SK-N-SH (cell line): Measurements from ENCODE around the gene SETBP1. TPM values are rescaled to one million over a fixed set of nuclear protein-coding genes. Genes with fewer than 3 reads are reported as not detected.

Experiments
- CTCF ChIA-PET: fragments of 300-600, 350-600 bp; formaldehyde crosslinking; extraction: SDS; loops from one replicate; lab custom pipeline; 2021; lab: Yijun Ruan, JAX
- POLR2A ChIA-PET: fragments of 350-600 bp; sonication (Branson Sonifier 250); formaldehyde crosslinking; extraction: SDS; loops from one replicate; lab custom pipeline; 2020; ENCODE audit warnings: antibody characterized with exemption, inconsistent platforms; lab: Yijun Ruan, JAX
- DNase-seq: peaks from one replicate; pipeline ENCODE4 v3.0.0; 2012
- H2AFZ ChIP-seq: fragments of 200-600 bp; sonication (generic); 2 replicates; pipeline ENCODE4 v1.8.1; 2016; ENCODE audit warnings: antibody characterized with exemption, mild to moderate bottlenecking, low read depth
- H3F3A ChIP-seq: fragments of 200-600 bp; sonication (generic); replicated peaks from 2 replicates; pipeline ENCODE3; 2016; ENCODE audit warnings: antibody characterized with exemption, mild to moderate bottlenecking; ENCODE audit not compliant: insufficient read depth
- H3K27ac ChIP-seq, 2 experiments: fragments of 200-500 bp in 1 of 2; fragments of 200-600 bp in 1 of 2; sonication (Bioruptor generic) in 1 of 2; sonication (generic), shearing (Covaris generic) in 1 of 2; 2 replicates each; pipeline versions ENCODE4 v1.5.1 to v1.6.1; 2014 to 2016; ENCODE audit warnings: low read depth in 2 of 2, inconsistent platforms in 1 of 2, low read length in 1 of 2, mild to moderate bottlenecking in 1 of 2, mixed read lengths in 1 of 2
- H3K27me3 ChIP-seq: fragments of 200-600 bp; sonication (generic), shearing (Covaris generic); 2 replicates; pipeline ENCODE4 v1.6.1; 2016; ENCODE audit warnings: mixed run types; ENCODE audit not compliant: insufficient read depth
- H3K36me3 ChIP-seq, 2 experiments: fragments of 200-500 bp in 1 of 2; fragments of 200-600 bp in 1 of 2; sonication (Bioruptor generic) in 1 of 2; sonication (generic) in 1 of 2; replicated peaks in 1 of 2; 2 replicates each; pipeline versions ENCODE3 to v1.5.1; 2014 to 2016; ENCODE audit warnings: low read length in 1 of 2, mild to moderate bottlenecking in 1 of 2; ENCODE audit not compliant: insufficient read depth in 2 of 2, control insufficient read depth in 1 of 2
- H3K4me1 ChIP-seq, 2 experiments: fragments of 200-500 bp in 1 of 2; fragments of 200-600 bp in 1 of 2; sonication (Bioruptor generic) in 1 of 2; sonication (generic), shearing (Covaris generic) in 1 of 2; 2 replicates each; pipeline versions ENCODE4 v1.5.1 to v1.6.1; 2014 to 2016; ENCODE audit warnings: low read depth in 1 of 2, low read length in 1 of 2, mixed run types in 1 of 2; ENCODE audit not compliant: insufficient read depth in 2 of 2, control insufficient read depth in 1 of 2
- H3K4me2 ChIP-seq: fragments of 200-600 bp; sonication (generic), shearing (Covaris generic); 2 replicates; pipeline ENCODE4 v1.6.1; 2017; ENCODE audit warnings: mixed run types
- H3K4me3 ChIP-seq, 2 experiments: fragments of 200-500 bp in 1 of 2; fragments of 200-600 bp in 1 of 2; sonication (Bioruptor generic) in 1 of 2; sonication (generic), shearing (Covaris generic) in 1 of 2; 2 replicates each; pipeline versions ENCODE4 v1.5.1 to v1.8.1; 2014 to 2016; ENCODE audit warnings: low read depth in 2 of 2, inconsistent platforms in 1 of 2, low read length in 1 of 2, mild to moderate bottlenecking in 1 of 2, mixed read lengths in 1 of 2, moderate library complexity in 1 of 2
- H3K79me2 ChIP-seq: fragments of 200-600 bp; sonication (generic); 2 replicates; pipeline ENCODE4 v1.8.1; 2017; ENCODE audit warnings: mild to moderate bottlenecking; ENCODE audit not compliant: insufficient read depth
- H3K9ac ChIP-seq: fragments of 200-600 bp; sonication (generic); 2 replicates; pipeline ENCODE4 v1.6.1; 2017; ENCODE audit warnings: mixed run types
- H3K9me2 ChIP-seq: fragments of 200-600 bp; sonication (generic); 2 replicates; pipeline ENCODE4 v1.6.1; 2017; ENCODE audit warnings: mixed run types
- H3K9me3 ChIP-seq: fragments of 200-600 bp; sonication (generic); 2 replicates; pipeline ENCODE4 v1.6.1; 2017; ENCODE audit warnings: mixed run types, mild to moderate bottlenecking, moderate library complexity
- H4K20me1 ChIP-seq: fragments of 200-600 bp; sonication (generic); 2 replicates; pipeline ENCODE4 v1.6.1; 2017; ENCODE audit warnings: mild to moderate bottlenecking, mixed run types; ENCODE audit not compliant: insufficient read depth
- CHD2 ChIP-seq: fragments of 150-350 bp; IDR thresholded peaks from 2 replicates; pipeline ENCODE4 v1.6.1; 2018; ENCODE audit warnings: low read length; ENCODE audit not compliant: partially characterized antibody
- EZH2phosphoT487 ChIP-seq: fragments of 200-600 bp; sonication (generic); IDR thresholded peaks from 2 replicates; pipeline ENCODE4 v1.6.1; 2017; ENCODE audit warnings: low read depth, mixed run types, mild to moderate bottlenecking, antibody characterized with exemption, moderate library complexity, borderline replicate concordance
- FOXM1 ChIP-seq: IDR thresholded peaks from 2 replicates; pipeline ENCODE4 v1.4.0; 2012; ENCODE audit warnings: low read depth, mild to moderate bottlenecking
- GABPA ChIP-seq: IDR thresholded peaks from 2 replicates; pipeline ENCODE4 v1.4.0; 2012; ENCODE audit warnings: low read depth, mild to moderate bottlenecking
- GATA2 ChIP-seq: sonication (generic); formaldehyde crosslinking; IDR thresholded peaks from 2 replicates; pipeline ENCODE4 v1.5.0; 2020; ENCODE audit warnings: mild to moderate bottlenecking, missing genetic modification reagents
- JUND ChIP-seq: IDR thresholded peaks from 2 replicates; pipeline ENCODE4 v1.4.0; 2012
- NRF1 ChIP-seq: IDR thresholded peaks from 2 replicates; pipeline ENCODE4 v1.6.1; 2012; ENCODE audit warnings: low read depth, mild to moderate bottlenecking, low read length
- RAD21 ChIP-seq: IDR thresholded peaks from 2 replicates; pipeline ENCODE4 v1.6.1; 2012; ENCODE audit warnings: mild to moderate bottlenecking, low read length
- RXRA ChIP-seq: IDR thresholded peaks from 2 replicates; pipeline ENCODE4 v1.4.0; 2012; ENCODE audit warnings: low read depth, mild to moderate bottlenecking, borderline replicate concordance
- SIN3A ChIP-seq: IDR thresholded peaks from 2 replicates; pipeline ENCODE4 v1.6.1; 2012; ENCODE audit warnings: low read depth, mild to moderate bottlenecking, low read length, moderate library complexity, borderline replicate concordance
- SMC3 ChIP-seq: IDR thresholded peaks from 2 replicates; pipeline ENCODE4 v1.6.1; 2012; ENCODE audit warnings: low read depth, low read length, improper control_type of control experiment
- TCF12 ChIP-seq: IDR thresholded peaks from 2 replicates; pipeline ENCODE4 v1.4.0; 2012
- TEAD4 ChIP-seq: IDR thresholded peaks from 2 replicates; pipeline ENCODE4 v1.4.0; 2012; ENCODE audit warnings: mild to moderate bottlenecking, borderline replicate concordance; ENCODE audit not compliant: insufficient read depth
- WGBS: methylation state at CpG from one replicate; pipeline ENCODE4 v1.1.6; 2017; ENCODE audit warnings: low lambda C conversion rate; 5-methylcytosine and 5-hydroxymethylcytosine counted together
- polyA plus RNA-seq, 3 experiments: library from polyadenylated mRNA; depleted of rRNA; stranded (reverse); fragments of >200 nt; gene quantifications; 2 replicates each; pipeline ENCODE4 v1.2.3, GENCODE V29; 2012
- TF ChIP-seq, protein P1 (sequence below): IDR thresholded peaks from 2 replicates; pipeline ENCODE4 v1.4.0; 2012; ENCODE audit warnings: low read depth, borderline replicate concordance
- TF ChIP-seq, protein P2 (sequence below): fragments of 150-350 bp; IDR thresholded peaks from 2 replicates; pipeline ENCODE4 v1.6.1; 2017; ENCODE audit warnings: antibody characterized with exemption, low read length, low read depth, borderline replicate concordance
- TF ChIP-seq, protein P3 (sequence below): IDR thresholded peaks from 2 replicates; pipeline ENCODE4 v1.4.0; 2012; ENCODE audit warnings: low read depth

Gene SETBP1
- polyA plus RNA-seq, 1 of the 3 experiments (the other 2 are of a cell fraction): 3.0 TPM

DNA sequence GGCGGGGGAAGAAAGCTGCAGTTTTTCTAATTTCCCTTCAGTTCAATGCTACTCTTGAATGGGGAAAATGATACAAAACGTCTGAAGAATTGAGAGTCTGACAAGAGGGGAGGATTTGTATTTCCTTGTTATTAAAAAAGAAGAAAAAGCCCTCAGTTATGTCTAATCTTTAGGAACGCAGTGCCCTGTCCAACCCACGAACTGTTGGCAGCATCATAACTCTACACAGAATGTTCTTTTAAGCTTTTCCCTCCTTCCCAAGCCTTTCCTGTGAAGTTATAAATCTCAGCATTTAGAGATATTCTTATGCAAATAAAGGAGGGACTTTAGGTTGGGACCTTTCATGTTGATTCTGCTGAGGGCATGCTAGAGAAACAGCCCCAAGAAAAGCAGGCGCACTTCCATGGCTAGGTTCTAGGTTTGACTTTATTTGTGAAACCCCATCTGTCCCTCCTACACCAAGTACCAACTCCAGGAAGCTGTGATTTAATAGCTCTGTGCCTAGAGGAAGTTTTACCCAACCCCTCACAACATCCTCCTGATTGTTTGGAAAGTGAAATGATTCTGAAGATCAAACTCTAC lies 288.6 kb downstream of the SETBP1 start:
- no peak for TF ChIP-seq SIN3A
- no peak for TF ChIP-seq TCF12
- TF ChIP-seq JUND: no peak
- no peak for TF ChIP-seq NRF1
- TF ChIP-seq RAD21: no peak
- TF ChIP-seq RXRA: no peak
- TF ChIP-seq EZH2phosphoT487: no peak
- TF ChIP-seq, protein P1, sequence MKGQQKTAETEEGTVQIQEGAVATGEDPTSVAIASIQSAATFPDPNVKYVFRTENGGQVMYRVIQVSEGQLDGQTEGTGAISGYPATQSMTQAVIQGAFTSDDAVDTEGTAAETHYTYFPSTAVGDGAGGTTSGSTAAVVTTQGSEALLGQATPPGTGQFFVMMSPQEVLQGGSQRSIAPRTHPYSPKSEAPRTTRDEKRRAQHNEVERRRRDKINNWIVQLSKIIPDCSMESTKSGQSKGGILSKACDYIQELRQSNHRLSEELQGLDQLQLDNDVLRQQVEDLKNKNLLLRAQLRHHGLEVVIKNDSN: no peak
- TF ChIP-seq, protein P2, sequence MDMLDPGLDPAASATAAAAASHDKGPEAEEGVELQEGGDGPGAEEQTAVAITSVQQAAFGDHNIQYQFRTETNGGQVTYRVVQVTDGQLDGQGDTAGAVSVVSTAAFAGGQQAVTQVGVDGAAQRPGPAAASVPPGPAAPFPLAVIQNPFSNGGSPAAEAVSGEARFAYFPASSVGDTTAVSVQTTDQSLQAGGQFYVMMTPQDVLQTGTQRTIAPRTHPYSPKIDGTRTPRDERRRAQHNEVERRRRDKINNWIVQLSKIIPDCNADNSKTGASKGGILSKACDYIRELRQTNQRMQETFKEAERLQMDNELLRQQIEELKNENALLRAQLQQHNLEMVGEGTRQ: no peak
- H3K9me3 ChIP-seq: no peaks in the 10 kb centered on the region
- POLR2A ChIA-PET: no interaction called here
- DNase-seq: no peak
- H3K27me3 ChIP-seq: no peaks in the 10 kb centered on the region
- no peaks in the 10 kb centered on the region for H3K36me3 ChIP-seq
- no peak overlapping the region for H3K4me2 ChIP-seq
- 69% methylated on average over 5 of the region's 5 CpGs for WGBS
- H3K4me1 ChIP-seq: no peaks in the 10 kb centered on the region; a peak in 1 of 4 replicates
- no peak overlapping the region; a peak in 1 of 4 replicates for H3K27ac ChIP-seq
- H2AFZ ChIP-seq: no peak overlapping the region
- no peaks in the 10 kb centered on the region for H4K20me1 ChIP-seq
- H3K79me2 ChIP-seq: no peaks in the 10 kb centered on the region
- no peaks in the 10 kb centered on the region for H3K9me2 ChIP-seq
- H3K4me3 ChIP-seq: no peak overlapping the region
- H3F3A ChIP-seq: no peaks in the 10 kb centered on the region
- H3K9ac ChIP-seq: no peak overlapping the region
- CTCF ChIA-PET: interaction anchor here (0.5 kb wide), 1 partner anchor 307 kb away, joined by 3 read pairs; no protein-coding TSS in a partner anchor

DNA sequence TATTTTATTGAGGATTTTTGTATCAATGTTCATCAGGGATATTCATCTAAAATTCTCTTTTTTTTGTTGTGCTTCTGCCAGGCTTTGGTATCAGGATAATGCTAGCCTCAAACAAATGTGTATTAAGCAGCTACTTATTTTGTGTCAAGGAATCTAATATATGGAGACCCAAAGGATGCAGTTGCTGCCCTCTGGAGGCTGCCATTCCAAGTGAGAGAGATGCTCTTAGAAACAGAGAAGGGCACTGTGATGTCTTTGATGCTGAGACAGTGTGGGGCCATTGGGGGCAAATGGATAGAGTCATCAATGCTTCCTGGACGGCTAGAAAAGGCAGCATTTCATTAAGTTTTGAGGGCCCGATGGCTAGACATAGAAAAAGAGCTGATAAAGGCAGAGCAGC lies 292.6 kb downstream of the SETBP1 start:
- DNase-seq: no peak
- H3K27ac ChIP-seq: no peak overlapping the region
- TF ChIP-seq TCF12 (no peak), RAD21 (peak; percentile 21)
- H3K27me3 ChIP-seq: no peaks in the 10 kb centered on the region
- H3K4me1 ChIP-seq: no peaks in the 10 kb centered on the region; a peak in 1 of 4 replicates
- no peaks in the 10 kb centered on the region for H3K9me3 ChIP-seq
- H3K9ac ChIP-seq: no peak overlapping the region
- H2AFZ ChIP-seq: no peak overlapping the region
- no peaks in the 10 kb centered on the region for H3K9me2 ChIP-seq
- no peaks in the 10 kb centered on the region for H3K36me3 ChIP-seq
- 78% methylated on average over 2 of the region's 2 CpGs for WGBS
- no peaks in the 10 kb centered on the region for H3F3A ChIP-seq
- ChIA-PET CTCF (interaction anchor here (0.8 to 1.0 kb wide), 2 partner anchors 9 to 297 kb away, joined by 3 read pairs; no protein-coding TSS in a partner anchor), POLR2A (no interaction called here)
- no peak overlapping the region for H3K4me3 ChIP-seq
- no peak overlapping the region for H3K4me2 ChIP-seq
- no peaks in the 10 kb centered on the region for H4K20me1 ChIP-seq
- no peaks in the 10 kb centered on the region for H3K79me2 ChIP-seq

DNA sequence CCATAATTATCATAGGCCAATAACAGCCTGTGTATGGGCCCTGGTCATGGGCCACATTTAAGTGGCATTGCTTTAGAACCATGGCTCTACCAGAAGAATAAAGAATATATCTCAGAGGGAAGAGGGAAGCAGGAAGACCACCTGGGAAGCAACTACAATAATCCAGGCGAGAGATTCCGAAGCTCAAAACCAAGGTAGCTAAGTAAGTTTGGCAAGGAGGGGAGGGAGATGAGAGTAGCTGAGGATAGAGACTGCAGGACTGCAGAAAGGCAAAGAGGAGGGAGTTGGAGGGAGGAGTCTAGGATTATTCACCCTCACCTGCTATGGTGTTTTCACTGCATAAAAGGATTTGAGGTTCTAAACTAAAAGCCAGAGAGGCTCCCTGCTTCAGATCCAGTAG lies 293.5 kb downstream of the SETBP1 start:
- H3K79me2 ChIP-seq: no peaks in the 10 kb centered on the region; the same call in 1 of the 2 replicates
- no peaks in the 10 kb centered on the region for H3K27me3 ChIP-seq
- WGBS: 98% methylated on average over 2 of the region's 2 CpGs

More for the DNA sequence above, 293.5 kb downstream of the SETBP1 start:
- Histone ChIP-seq H3F3A (no peaks in the 10 kb centered on the region), H4K20me1 (no peaks in the 10 kb centered on the region), H3K36me3 (no peaks in the 10 kb centered on the region), H3K9ac (no peak overlapping the region), H3K9me3 (no peaks in the 10 kb centered on the region), H3K9me2 (no peaks in the 10 kb centered on the region), H3K4me1 (no peaks in the 10 kb centered on the region), H3K27ac (no peak overlapping the region), H3K4me3 (no peak overlapping the region), H2AFZ (no peak overlapping the region)
- ChIA-PET CTCF (interaction anchor here (1.0 kb wide), 1 partner anchor 8 kb away, joined by 3 read pairs; no protein-coding TSS in a partner anchor), POLR2A (interaction anchor here (0.5 kb wide), 1 partner anchor 1256 kb away, joined by 5 read pairs; no protein-coding TSS in a partner anchor)
- no peak for DNase-seq
- TF ChIP-seq TCF12 (no peak), TEAD4 (no peak), GATA2 (CRISPR knock-in tag) (no peak), GABPA (no peak), EZH2phosphoT487 (no peak), CHD2 (no peak), SMC3 (no peak), FOXM1 (no peak), RXRA (no peak)
- TF ChIP-seq, protein P3, sequence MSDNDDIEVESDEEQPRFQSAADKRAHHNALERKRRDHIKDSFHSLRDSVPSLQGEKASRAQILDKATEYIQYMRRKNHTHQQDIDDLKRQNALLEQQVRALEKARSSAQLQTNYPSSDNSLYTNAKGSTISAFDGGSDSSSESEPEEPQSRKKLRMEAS: no peak
- TF ChIP-seq, all 33 proteins: peak for 0
- H3K4me2 ChIP-seq: no peak overlapping the region
